Endodermal cell (in vitro differentiated cells): Measurements from ENCODE around the gene FAM168B. TPM values are rescaled to one million over a fixed set of nuclear protein-coding genes. Genes with fewer than 3 reads are reported as not detected.

Source experiments
- DNase-seq: peaks from one replicate; pipeline ENCODE4 v3.0.0-alpha.2; 2017
- H3K27ac ChIP-seq: 2 replicates; pipeline ENCODE4 v1.5.1; 2013; ENCODE audit warnings: mild to moderate bottlenecking, low read depth, low read length, moderate library complexity
- H3K27me3 ChIP-seq: 2 replicates; pipeline ENCODE4 v1.6.1; 2013; ENCODE audit warnings: mild to moderate bottlenecking, low read length, moderate library complexity; ENCODE audit not compliant: insufficient read depth, control insufficient read depth, poor library complexity, severe bottlenecking
- H3K36me3 ChIP-seq: 2 replicates; pipeline ENCODE4 v1.7.0; 2013; ENCODE audit warnings: mild to moderate bottlenecking, low read length, moderate library complexity; ENCODE audit not compliant: control insufficient read depth, insufficient read depth
- H3K4me1 ChIP-seq: one replicate; pipeline ENCODE4 v1.7.0; 2013; ENCODE audit warnings: low read length; ENCODE audit not compliant: control insufficient read depth, insufficient read depth
- H3K4me3 ChIP-seq: 2 replicates; pipeline ENCODE4 v1.5.1; 2013; ENCODE audit warnings: mild to moderate bottlenecking, low read length, moderate library complexity
- H3K9ac ChIP-seq: 2 replicates; pipeline ENCODE4 v1.6.1; 2013; ENCODE audit warnings: mild to moderate bottlenecking, low read length, moderate library complexity; ENCODE audit not compliant: poor library complexity, severe bottlenecking; ENCODE audit errors: extremely low read depth
- H3K9me3 ChIP-seq: 2 replicates; pipeline ENCODE4 v1.6.1; 2013; ENCODE audit warnings: mild to moderate bottlenecking, low read length, moderate library complexity; ENCODE audit not compliant: control insufficient read depth
- H3K27ac Mint-ChIP-seq: 2 replicates; pipeline ENCODE4 v1.8.0; 2020; ENCODE audit warnings: mixed read lengths
- H3K27me3 Mint-ChIP-seq: 2 replicates; pipeline ENCODE4 v1.8.0; 2021; ENCODE audit warnings: mild to moderate bottlenecking, mixed read lengths; ENCODE audit not compliant: insufficient read depth
- H3K36me3 Mint-ChIP-seq: 2 replicates; pipeline ENCODE4 v1.8.0; 2020; ENCODE audit warnings: low read depth, mixed read lengths
- H3K4me1 Mint-ChIP-seq: 2 replicates; pipeline ENCODE4 v1.8.0; 2020; ENCODE audit warnings: mixed read lengths
- H3K4me3 Mint-ChIP-seq: 2 replicates; pipeline ENCODE4 v1.8.0; 2020; ENCODE audit warnings: mild to moderate bottlenecking, moderate library complexity, mixed read lengths
- H3K9me3 Mint-ChIP-seq: 2 replicates; pipeline ENCODE4 v1.8.0; 2020; ENCODE audit warnings: mild to moderate bottlenecking, mixed read lengths
- WGBS, 2 experiments: methylation state at CpG; one replicate each; pipeline versions ENCODE4 v1.1.5 to v1.1.7; 2013; ENCODE audit warnings: missing lambda C conversion rate in 2 of 2, mixed read lengths in 1 of 2; ENCODE audit not compliant: insufficient coverage in 1 of 2, insufficient read length in 1 of 2; 5-methylcytosine and 5-hydroxymethylcytosine counted together
- total RNA-seq, 2 donors: library from RNA; stranded (reverse); fragmentation: NEBNext Ultra II Directional in 1 of 2; extraction: Animal tissue kit (Norgen Biotek cat#: 25700) in 1 of 2; gene quantifications; 2 replicates in 1 of 2; 3 replicates in 1 of 2; pipeline ENCODE4 v1.2.1, GENCODE V29; 2021
- TF ChIP-seq, protein P1 (sequence below): fragments of 200-600 bp; sonication (generic); conservative IDR thresholded peaks from 2 replicates; pipeline ENCODE4 v1.5.0; 2021; ENCODE audit warnings: antibody characterized with exemption, mild to moderate bottlenecking

Gene FAM168B
- total RNA-seq, 2 donors from 2014 or later, result 77.5 to 77.6 TPM

DNA sequence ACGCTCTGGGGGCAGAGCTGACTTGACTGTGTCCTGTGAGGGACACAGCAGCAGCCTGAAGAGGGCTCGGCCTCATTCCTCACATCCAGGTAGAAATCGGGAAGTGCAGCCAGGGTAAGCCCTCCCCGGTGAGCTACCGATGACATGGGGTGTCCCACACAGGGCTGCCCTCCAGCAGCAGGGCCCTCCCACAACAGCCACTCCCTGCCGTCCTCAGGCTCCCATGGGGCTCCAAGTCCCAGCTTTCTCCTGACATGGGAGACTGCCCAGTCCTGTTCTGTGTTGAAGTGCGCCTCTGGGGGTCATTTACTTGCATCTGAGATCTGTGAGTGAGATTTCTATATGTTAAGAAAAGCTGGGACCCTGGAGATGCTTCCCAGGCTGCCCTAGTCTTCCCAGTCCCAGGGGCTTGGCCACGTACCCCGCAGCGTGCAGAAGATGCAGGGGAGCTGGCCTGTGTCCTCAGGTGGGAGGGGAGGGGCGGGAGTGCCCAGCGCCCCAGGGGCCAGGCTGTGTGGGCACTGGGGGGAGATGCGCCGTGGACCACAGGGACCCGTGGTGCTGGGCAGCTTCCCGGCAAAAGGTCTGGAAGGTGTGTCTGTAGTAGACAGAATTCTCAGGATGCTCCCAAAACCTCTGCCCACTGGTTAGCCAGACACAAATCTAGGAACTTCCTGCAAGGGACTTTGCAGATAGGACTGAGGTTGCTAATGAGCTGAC lies 87.9 kb downstream of the FAM168B start:
- Mint-ChIP-seq H3K9me3 (no peaks in the 10 kb centered on the region), H3K27ac (no peak overlapping the region), H3K4me1 (peaks cover 3% of the 10 kb centered on the region), H3K27me3 (no peaks in the 10 kb centered on the region), H3K36me3 (no peaks in the 10 kb centered on the region), H3K4me3 (no peak overlapping the region)
- Histone ChIP-seq H3K9me3 (no peaks in the 10 kb centered on the region), H3K27me3 (no peaks in the 10 kb centered on the region), H3K36me3 (peaks cover 6% of the 10 kb centered on the region), H3K4me1 (no peaks in the 10 kb centered on the region), H3K4me3 (no peak overlapping the region), H3K9ac (no peak overlapping the region), H3K27ac (no peak overlapping the region)
- 91 to 98% methylated on average over 5 to 16 of the region's 16 CpGs for WGBS, 2 experiments
- TF ChIP-seq, protein P1, sequence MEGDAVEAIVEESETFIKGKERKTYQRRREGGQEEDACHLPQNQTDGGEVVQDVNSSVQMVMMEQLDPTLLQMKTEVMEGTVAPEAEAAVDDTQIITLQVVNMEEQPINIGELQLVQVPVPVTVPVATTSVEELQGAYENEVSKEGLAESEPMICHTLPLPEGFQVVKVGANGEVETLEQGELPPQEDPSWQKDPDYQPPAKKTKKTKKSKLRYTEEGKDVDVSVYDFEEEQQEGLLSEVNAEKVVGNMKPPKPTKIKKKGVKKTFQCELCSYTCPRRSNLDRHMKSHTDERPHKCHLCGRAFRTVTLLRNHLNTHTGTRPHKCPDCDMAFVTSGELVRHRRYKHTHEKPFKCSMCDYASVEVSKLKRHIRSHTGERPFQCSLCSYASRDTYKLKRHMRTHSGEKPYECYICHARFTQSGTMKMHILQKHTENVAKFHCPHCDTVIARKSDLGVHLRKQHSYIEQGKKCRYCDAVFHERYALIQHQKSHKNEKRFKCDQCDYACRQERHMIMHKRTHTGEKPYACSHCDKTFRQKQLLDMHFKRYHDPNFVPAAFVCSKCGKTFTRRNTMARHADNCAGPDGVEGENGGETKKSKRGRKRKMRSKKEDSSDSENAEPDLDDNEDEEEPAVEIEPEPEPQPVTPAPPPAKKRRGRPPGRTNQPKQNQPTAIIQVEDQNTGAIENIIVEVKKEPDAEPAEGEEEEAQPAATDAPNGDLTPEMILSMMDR, result no peak
- DNase-seq, result no peak

DNA sequence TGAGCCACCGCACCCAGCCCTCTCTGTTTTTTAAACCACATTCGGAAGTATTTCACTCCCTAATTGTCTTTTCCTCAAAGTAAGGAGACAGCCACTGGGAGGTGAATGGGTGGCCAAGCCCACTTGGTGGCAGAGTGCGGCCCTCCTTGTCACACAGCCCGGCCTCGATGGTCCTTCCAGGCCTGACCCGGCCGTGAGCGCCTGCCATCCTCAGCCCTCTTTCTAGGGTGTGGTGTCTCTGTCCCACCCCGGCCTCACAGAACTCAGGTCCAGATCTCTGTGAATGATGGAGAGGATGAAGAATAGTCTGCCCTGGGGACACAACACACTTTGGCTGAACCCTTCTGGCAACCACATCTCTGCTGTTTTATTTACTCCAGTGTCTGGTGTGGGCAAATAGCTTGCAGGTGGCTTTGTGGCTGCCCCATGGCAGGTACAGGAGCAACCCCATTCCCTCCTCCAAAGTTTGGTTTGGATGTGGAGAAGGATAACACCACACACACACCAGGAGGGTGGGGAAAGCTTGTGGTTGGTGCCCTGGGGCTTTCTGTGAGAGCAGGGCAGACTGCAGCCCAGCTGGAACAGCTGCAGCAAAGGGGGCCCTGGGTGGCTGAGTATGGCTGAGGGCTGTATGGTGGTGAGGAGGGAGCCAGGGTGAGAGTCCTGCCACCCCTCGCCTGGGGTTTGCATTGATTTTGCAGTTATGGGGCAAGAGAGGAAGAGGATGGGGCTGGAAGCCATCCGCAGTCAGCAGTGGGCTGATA lies 88.6 kb downstream of the FAM168B start:
- no peaks in the 10 kb centered on the region for H3K36me3 Mint-ChIP-seq
- no peak overlapping the region for H3K27ac Mint-ChIP-seq
- Histone ChIP-seq H3K4me1 (no peaks in the 10 kb centered on the region), H3K36me3 (peaks cover 6% of the 10 kb centered on the region), H3K27ac (no peak overlapping the region), H3K9ac (no peak overlapping the region), H3K9me3 (no peaks in the 10 kb centered on the region), H3K27me3 (no peaks in the 10 kb centered on the region), H3K4me3 (no peak overlapping the region)
- H3K9me3 Mint-ChIP-seq, result no peaks in the 10 kb centered on the region
- peaks cover 3% of the 10 kb centered on the region for H3K4me1 Mint-ChIP-seq
- H3K27me3 Mint-ChIP-seq, result no peaks in the 10 kb centered on the region
- DNase-seq, result no peak
- no peak overlapping the region for H3K4me3 Mint-ChIP-seq
- TF ChIP-seq, protein P1, result no peak
- 87 to 94% methylated on average over 10 to 11 of the region's 11 CpGs for WGBS, 2 experiments

DNA sequence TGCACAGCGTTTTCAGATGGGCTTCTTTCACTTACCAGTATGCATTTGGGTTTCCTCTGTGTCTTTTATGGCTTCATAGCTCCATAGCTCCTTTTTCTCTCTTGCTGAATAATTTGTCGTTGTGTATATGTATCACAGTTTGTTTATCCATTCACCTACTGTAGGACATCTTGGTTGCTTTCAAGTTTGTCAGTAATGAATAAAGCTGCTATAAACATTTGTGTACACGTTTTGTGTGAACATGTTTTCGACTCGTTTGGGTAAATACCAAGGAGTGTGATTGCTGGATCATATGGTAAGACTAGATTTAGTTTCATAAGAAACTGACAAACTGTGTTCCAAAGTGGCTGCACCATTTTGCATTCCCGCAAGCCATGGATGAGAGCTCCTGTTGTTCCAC lies 94.7 kb downstream of the FAM168B start:
- no peak for DNase-seq
- H3K4me1 ChIP-seq, result no peaks in the 10 kb centered on the region
- Mint-ChIP-seq H3K4me3 (no peak overlapping the region), H3K36me3 (no peaks in the 10 kb centered on the region), H3K27ac (no peak overlapping the region), H3K9me3 (no peaks in the 10 kb centered on the region), H3K4me1 (peaks cover 13% of the 10 kb centered on the region), H3K27me3 (no peaks in the 10 kb centered on the region)
- H3K27ac ChIP-seq, result no peak overlapping the region
- H3K9ac ChIP-seq, result no peak overlapping the region
- WGBS, 2 experiments, result 77 to 87% methylated on average over 3 to 6 of the region's 6 CpGs
- H3K4me3 ChIP-seq, result no peak overlapping the region
- H3K9me3 ChIP-seq, result no peaks in the 10 kb centered on the region
- H3K36me3 ChIP-seq, result peaks cover 6% of the 10 kb centered on the region
- H3K27me3 ChIP-seq, result no peaks in the 10 kb centered on the region
- TF ChIP-seq, protein P1, result no peak

Other genes with a start within 250 kb of the FAM168B start
- 10 to 100 TPM; 66.7 to 68.6 TPM for gene PLEKHB2, start 11.9 kb upstream of the FAM168B start, total RNA-seq
- gene POTEE, start 116.1 kb upstream of the FAM168B start, total RNA-seq, result 1 to 10 TPM in 1 of 2 donors, under 1 TPM in 1; 0.35 to 2.3 TPM